Liver (tissue), 9 donors: ENCODE results near the gene TTC28. TPM values are rescaled to one million over a fixed set of nuclear protein-coding genes. Genes with fewer than 3 reads are reported as not detected.

Experiments used
- DNase-seq: peaks from one replicate; pipeline ENCODE4 v3.0.0-alpha.2; 2017; ENCODE audit warnings: low spot score
- H3K27ac ChIP-seq, 2 donors: one replicate each; pipeline ENCODE4 v1.7.0; 2013; ENCODE audit warnings: inconsistent platforms in 2 of 2, low read length in 2 of 2, control low read depth in 1 of 2, low read depth in 1 of 2, mild to moderate bottlenecking in 1 of 2
- H3K27me3 ChIP-seq, 4 donors: one replicate each; pipeline versions ENCODE4 v1.6.1 to v1.7.0; 2013; ENCODE audit warnings: low read length in 3 of 4, inconsistent platforms in 1 of 4, mild to moderate bottlenecking in 1 of 4, moderate library complexity in 1 of 4; ENCODE audit not compliant: control insufficient read depth in 4 of 4, insufficient read depth in 4 of 4
- H3K36me3 ChIP-seq, 4 donors: one replicate each; pipeline versions ENCODE4 v1.6.1 to v1.7.0; 2013; ENCODE audit warnings: low read length in 3 of 4, mild to moderate bottlenecking in 3 of 4, low read depth in 1 of 4, moderate library complexity in 1 of 4; ENCODE audit not compliant: control insufficient read depth in 4 of 4, insufficient read depth in 3 of 4
- H3K4me1 ChIP-seq, 4 donors: one replicate each; pipeline versions ENCODE4 v1.6.1 to v1.7.0; 2013; ENCODE audit warnings: low read length in 3 of 4, mild to moderate bottlenecking in 3 of 4, moderate library complexity in 1 of 4; ENCODE audit not compliant: control insufficient read depth in 4 of 4, insufficient read depth in 4 of 4
- H3K4me3 ChIP-seq, 3 donors: one replicate each; pipeline versions ENCODE4 v1.6.1 to v1.7.0; 2013; ENCODE audit warnings: low read length in 3 of 3, control low read depth in 1 of 3, low read depth in 1 of 3, mild to moderate bottlenecking in 1 of 3
- H3K9ac ChIP-seq, 2 donors: one replicate each; pipeline ENCODE4 v1.7.0; 2013; ENCODE audit warnings: low read length in 2 of 2, mild to moderate bottlenecking in 2 of 2, moderate library complexity in 2 of 2, control low read depth in 1 of 2, low read depth in 1 of 2
- H3K9me3 ChIP-seq, 4 donors: one replicate each; pipeline versions ENCODE4 v1.6.1 to v1.7.0; 2013; ENCODE audit warnings: low read length in 3 of 4; ENCODE audit not compliant: control insufficient read depth in 4 of 4
- EGR1 ChIP-seq, 2 donors: IDR thresholded peaks; 2 replicates each; pipeline ENCODE4 v1.6.1; 2016 to 2018; ENCODE audit warnings: antibody characterized with exemption in 2 of 2, low read depth in 2 of 2
- FOXA1 ChIP-seq: IDR thresholded peaks from 2 replicates; pipeline ENCODE4 v1.6.1; 2016; ENCODE audit warnings: antibody characterized with exemption
- FOXA2 ChIP-seq: IDR thresholded peaks from 2 replicates; pipeline ENCODE4 v1.6.1; 2016; ENCODE audit warnings: antibody characterized with exemption
- GABPA ChIP-seq, 2 donors: IDR thresholded peaks in 1 of 2; conservative IDR thresholded peaks in 1 of 2; 2 replicates each; pipeline ENCODE4 v1.6.1; 2016; ENCODE audit warnings: antibody characterized with exemption in 2 of 2, mild to moderate bottlenecking in 1 of 2, moderate library complexity in 1 of 2
- HNF4G ChIP-seq: IDR thresholded peaks from 2 replicates; pipeline ENCODE4 v1.6.1; 2016; ENCODE audit warnings: antibody characterized with exemption
- JUND ChIP-seq, 2 donors: IDR thresholded peaks; 2 replicates each; pipeline ENCODE4 v1.6.1; 2016; ENCODE audit warnings: antibody characterized with exemption in 2 of 2
- NR2F2 ChIP-seq: IDR thresholded peaks from 2 replicates; pipeline ENCODE4 v1.6.1; 2016; ENCODE audit warnings: antibody characterized with exemption
- RAD21 ChIP-seq, 2 donors: IDR thresholded peaks; 2 replicates each; pipeline ENCODE4 v1.6.1; 2016; ENCODE audit warnings: antibody characterized with exemption in 2 of 2, mild to moderate bottlenecking in 2 of 2
- RXRA ChIP-seq, 2 donors: IDR thresholded peaks; 2 replicates each; pipeline ENCODE4 v1.6.1; 2017 to 2018; ENCODE audit warnings: antibody characterized with exemption in 2 of 2, mild to moderate bottlenecking in 1 of 2
- SP1 ChIP-seq: IDR thresholded peaks from 2 replicates; pipeline ENCODE4 v1.6.1; 2018; ENCODE audit warnings: antibody characterized with exemption, mild to moderate bottlenecking
- TAF1 ChIP-seq: conservative IDR thresholded peaks from 2 replicates; pipeline ENCODE4 v1.6.1; 2016; ENCODE audit warnings: antibody characterized with exemption, mild to moderate bottlenecking
- YY1 ChIP-seq: IDR thresholded peaks from 2 replicates; pipeline ENCODE4 v1.6.1; 2016; ENCODE audit warnings: antibody characterized with exemption, mild to moderate bottlenecking
- WGBS: extraction: QIAGEN DNeasy Blood & Tissue Kit; methylation state at CpG from one replicate; pipeline ENCODE4 v1.1.7; 2013; 5-methylcytosine and 5-hydroxymethylcytosine counted together
- polyA plus RNA-seq, 2 donors: library from polyadenylated mRNA; stranded (reverse) in 1 of 2; unstranded in 1 of 2; fragments of 200-250 nt in 1 of 2; fragments of >200 nt in 1 of 2; fragmentation: Nextera tagmentation in 1 of 2; extraction: Ambion mirVana in 1 of 2; gene quantifications; one replicate each; pipeline versions ENCODE4 v1.2.1 to v1.2.3, GENCODE V29; 2013 to 2015
- total RNA-seq, 2 donors: library from RNA; depleted of rRNA; stranded (reverse); fragments of >200 nt; gene quantifications; one replicate each; pipeline ENCODE4 v1.2.3, GENCODE V29; 2014
- TF ChIP-seq, protein P1 (sequence below): IDR thresholded peaks from 2 replicates; pipeline ENCODE4 v1.6.1; 2016; ENCODE audit warnings: antibody characterized with exemption
- TF ChIP-seq, protein P2 (sequence below): IDR thresholded peaks from 2 replicates; pipeline ENCODE4 v1.6.1; 2016; ENCODE audit warnings: antibody characterized with exemption, mild to moderate bottlenecking
- TF ChIP-seq, protein P3 (sequence below): IDR thresholded peaks from 2 replicates; pipeline ENCODE4 v1.6.1; 2016; ENCODE audit warnings: antibody characterized with exemption
- TF ChIP-seq, protein P4 (sequence below): IDR thresholded peaks from 2 replicates; pipeline ENCODE4 v1.6.1; 2016; ENCODE audit warnings: antibody characterized with exemption
- TF ChIP-seq, protein P5 (sequence below): fragments of 150-350 bp; IDR thresholded peaks from 2 replicates; pipeline ENCODE4 v1.5.1; 2017; ENCODE audit warnings: improper control_type of control experiment, low read depth, low read length; ENCODE audit not compliant: missing input control
- donor health status: healthy.
- donor health status: healthy.
- donor health status: healthy.
- donor health status: healthy.
- donor health status: healthy.

The TTC28 gene
- total and polyA plus RNA-seq, 4 donors, result 4.2 to 19.4 (median 5.9) TPM

DNA sequence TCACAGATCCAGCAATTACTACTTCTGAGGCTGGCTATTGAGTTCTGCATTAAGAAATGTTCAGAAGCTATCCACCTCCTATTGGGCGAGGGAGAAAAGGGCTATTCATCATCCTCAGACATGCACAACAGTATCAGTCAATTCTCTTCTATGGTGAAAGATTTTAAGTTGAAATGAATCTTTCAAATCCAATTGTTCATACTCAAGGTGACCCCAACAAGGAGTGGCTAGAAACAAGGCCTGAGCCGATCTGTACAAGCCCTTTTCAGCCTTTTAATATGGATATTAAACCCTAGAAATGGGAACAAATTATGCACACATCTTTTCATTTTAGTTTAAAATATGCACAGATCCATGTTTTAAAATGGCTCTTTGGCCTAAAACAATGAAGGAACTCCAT is 457.1 kb downstream of the TTC28 start:
- Histone ChIP-seq H3K4me3 (no peak overlapping the region), H3K9me3 (no peaks in the 10 kb centered on the region), H3K27ac (no peak overlapping the region), H3K36me3 (no peaks in the 10 kb centered on the region), H3K27me3 (no peaks in the 10 kb centered on the region), H3K9ac (no peak overlapping the region), H3K4me1 (no peaks in the 10 kb centered on the region)
- WGBS, result 91% methylated on average over 2 of the region's 2 CpGs
- TF ChIP-seq NR2F2 (no peak), RXRA (IDR thresholded peaks at IDR 0.05) (no peak), HNF4G (no peak), EGR1 (IDR thresholded peaks at IDR 0.05; ENCODE audit: low read depth in 2 of 2) (no peak), RAD21 (IDR thresholded peaks at IDR 0.05) (no peak), JUND (IDR thresholded peaks at IDR 0.05) (no peak), YY1 (no peak), FOXA1 (no peak), FOXA2 (no peak), TAF1 (no peak)
- TF ChIP-seq, protein P1, sequence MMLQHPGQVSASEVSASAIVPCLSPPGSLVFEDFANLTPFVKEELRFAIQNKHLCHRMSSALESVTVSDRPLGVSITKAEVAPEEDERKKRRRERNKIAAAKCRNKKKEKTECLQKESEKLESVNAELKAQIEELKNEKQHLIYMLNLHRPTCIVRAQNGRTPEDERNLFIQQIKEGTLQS, result no peak
- TF ChIP-seq, protein P2, sequence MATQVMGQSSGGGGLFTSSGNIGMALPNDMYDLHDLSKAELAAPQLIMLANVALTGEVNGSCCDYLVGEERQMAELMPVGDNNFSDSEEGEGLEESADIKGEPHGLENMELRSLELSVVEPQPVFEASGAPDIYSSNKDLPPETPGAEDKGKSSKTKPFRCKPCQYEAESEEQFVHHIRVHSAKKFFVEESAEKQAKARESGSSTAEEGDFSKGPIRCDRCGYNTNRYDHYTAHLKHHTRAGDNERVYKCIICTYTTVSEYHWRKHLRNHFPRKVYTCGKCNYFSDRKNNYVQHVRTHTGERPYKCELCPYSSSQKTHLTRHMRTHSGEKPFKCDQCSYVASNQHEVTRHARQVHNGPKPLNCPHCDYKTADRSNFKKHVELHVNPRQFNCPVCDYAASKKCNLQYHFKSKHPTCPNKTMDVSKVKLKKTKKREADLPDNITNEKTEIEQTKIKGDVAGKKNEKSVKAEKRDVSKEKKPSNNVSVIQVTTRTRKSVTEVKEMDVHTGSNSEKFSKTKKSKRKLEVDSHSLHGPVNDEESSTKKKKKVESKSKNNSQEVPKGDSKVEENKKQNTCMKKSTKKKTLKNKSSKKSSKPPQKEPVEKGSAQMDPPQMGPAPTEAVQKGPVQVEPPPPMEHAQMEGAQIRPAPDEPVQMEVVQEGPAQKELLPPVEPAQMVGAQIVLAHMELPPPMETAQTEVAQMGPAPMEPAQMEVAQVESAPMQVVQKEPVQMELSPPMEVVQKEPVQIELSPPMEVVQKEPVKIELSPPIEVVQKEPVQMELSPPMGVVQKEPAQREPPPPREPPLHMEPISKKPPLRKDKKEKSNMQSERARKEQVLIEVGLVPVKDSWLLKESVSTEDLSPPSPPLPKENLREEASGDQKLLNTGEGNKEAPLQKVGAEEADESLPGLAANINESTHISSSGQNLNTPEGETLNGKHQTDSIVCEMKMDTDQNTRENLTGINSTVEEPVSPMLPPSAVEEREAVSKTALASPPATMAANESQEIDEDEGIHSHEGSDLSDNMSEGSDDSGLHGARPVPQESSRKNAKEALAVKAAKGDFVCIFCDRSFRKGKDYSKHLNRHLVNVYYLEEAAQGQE, result no peak
- TF ChIP-seq, protein P3, sequence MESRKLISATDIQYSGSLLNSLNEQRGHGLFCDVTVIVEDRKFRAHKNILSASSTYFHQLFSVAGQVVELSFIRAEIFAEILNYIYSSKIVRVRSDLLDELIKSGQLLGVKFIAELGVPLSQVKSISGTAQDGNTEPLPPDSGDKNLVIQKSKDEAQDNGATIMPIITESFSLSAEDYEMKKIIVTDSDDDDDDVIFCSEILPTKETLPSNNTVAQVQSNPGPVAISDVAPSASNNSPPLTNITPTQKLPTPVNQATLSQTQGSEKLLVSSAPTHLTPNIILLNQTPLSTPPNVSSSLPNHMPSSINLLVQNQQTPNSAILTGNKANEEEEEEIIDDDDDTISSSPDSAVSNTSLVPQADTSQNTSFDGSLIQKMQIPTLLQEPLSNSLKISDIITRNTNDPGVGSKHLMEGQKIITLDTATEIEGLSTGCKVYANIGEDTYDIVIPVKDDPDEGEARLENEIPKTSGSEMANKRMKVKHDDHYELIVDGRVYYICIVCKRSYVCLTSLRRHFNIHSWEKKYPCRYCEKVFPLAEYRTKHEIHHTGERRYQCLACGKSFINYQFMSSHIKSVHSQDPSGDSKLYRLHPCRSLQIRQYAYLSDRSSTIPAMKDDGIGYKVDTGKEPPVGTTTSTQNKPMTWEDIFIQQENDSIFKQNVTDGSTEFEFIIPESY, result no peak
- DNase-seq, result no peak

DNA sequence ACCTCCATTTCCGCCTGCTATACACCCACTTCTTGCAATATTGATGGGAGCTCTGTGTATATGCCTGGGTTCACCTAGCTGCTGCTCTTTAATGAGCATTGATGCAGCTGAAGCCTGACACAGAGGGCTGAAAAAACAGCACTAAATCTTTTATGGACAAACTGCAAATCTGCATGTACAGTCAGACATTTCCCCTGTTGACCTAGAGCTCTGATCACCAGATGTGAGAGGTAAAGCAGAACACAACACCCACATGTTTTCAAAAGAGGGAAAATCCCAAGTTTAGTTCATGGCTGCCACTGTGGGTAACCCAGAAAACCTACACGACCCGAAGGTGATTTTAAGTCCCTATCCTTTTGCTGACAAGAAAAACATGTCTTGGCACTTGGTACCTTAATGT is 457.6 kb downstream of the TTC28 start:
- WGBS, result 78% methylated on average over 3 of the region's 3 CpGs
- no peaks in the 10 kb centered on the region for H3K36me3 ChIP-seq
- H3K4me3 ChIP-seq, result no peak overlapping the region
- H3K27me3 ChIP-seq, result no peaks in the 10 kb centered on the region
- no peak overlapping the region for H3K27ac ChIP-seq
- TF ChIP-seq TAF1, result no peak
- TF ChIP-seq FOXA2, result no peak
- no peak overlapping the region for H3K9ac ChIP-seq
- no peak for DNase-seq
- no peaks in the 10 kb centered on the region for H3K4me1 ChIP-seq
- no peaks in the 10 kb centered on the region for H3K9me3 ChIP-seq

DNA sequence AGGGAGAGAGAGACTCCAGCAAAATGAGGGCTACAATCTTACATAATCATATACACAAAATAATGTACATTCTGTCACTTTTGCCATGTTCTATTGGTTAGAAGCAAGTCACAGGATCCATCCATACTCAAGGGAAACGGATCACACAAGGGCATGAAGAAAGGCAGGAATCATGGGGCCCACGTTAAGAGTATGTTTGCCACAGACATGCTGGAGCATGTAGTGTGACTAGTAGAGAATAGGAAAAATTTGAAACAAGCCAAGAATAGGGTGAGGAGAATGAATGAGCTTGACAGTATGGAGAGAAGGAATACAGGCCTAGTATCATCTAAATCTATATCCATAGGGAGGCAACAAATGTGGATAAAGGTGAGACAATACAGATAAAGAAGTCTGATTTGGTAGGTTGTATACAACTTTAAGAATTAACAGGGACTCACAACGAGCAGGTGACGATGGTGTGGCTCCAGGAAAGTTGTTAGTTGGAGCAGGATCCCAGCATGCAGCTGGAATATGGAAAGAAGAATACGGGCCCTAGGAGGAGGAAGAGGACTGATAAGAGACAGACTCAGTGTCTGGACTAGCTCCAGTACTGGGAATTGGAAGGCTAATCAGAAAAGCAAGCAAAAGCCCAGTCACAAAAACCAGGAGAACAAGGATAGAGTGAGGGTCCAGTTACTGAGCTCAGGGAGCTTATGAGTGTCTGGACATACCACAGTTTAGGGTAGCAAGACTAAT is 458.8 kb downstream of the TTC28 start:
- no peak overlapping the region for H3K4me3 ChIP-seq
- 83% methylated on average over 5 of the region's 5 CpGs for WGBS
- no peak overlapping the region for H3K27ac ChIP-seq
- TF ChIP-seq EGR1 (IDR thresholded peaks at IDR 0.05; ENCODE audit: low read depth in 2 of 2) (no peak), SP1 (no peak), TAF1 (no peak), YY1 (no peak), RAD21 (IDR thresholded peaks at IDR 0.05) (no peak), NR2F2 (no peak), GABPA (IDR thresholded peaks at IDR 0.05 in 1 of 2, conservative IDR thresholded peaks at IDR 0.05 in 1 of 2) (no peak)
- TF ChIP-seq, protein P4, sequence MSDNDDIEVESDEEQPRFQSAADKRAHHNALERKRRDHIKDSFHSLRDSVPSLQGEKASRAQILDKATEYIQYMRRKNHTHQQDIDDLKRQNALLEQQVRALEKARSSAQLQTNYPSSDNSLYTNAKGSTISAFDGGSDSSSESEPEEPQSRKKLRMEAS, result no peak
- TF ChIP-seq, protein P5, sequence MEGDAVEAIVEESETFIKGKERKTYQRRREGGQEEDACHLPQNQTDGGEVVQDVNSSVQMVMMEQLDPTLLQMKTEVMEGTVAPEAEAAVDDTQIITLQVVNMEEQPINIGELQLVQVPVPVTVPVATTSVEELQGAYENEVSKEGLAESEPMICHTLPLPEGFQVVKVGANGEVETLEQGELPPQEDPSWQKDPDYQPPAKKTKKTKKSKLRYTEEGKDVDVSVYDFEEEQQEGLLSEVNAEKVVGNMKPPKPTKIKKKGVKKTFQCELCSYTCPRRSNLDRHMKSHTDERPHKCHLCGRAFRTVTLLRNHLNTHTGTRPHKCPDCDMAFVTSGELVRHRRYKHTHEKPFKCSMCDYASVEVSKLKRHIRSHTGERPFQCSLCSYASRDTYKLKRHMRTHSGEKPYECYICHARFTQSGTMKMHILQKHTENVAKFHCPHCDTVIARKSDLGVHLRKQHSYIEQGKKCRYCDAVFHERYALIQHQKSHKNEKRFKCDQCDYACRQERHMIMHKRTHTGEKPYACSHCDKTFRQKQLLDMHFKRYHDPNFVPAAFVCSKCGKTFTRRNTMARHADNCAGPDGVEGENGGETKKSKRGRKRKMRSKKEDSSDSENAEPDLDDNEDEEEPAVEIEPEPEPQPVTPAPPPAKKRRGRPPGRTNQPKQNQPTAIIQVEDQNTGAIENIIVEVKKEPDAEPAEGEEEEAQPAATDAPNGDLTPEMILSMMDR, result no peak
- TF ChIP-seq, protein P3, result no peak
- no peaks in the 10 kb centered on the region for H3K4me1 ChIP-seq
- no peak for DNase-seq
- no peaks in the 10 kb centered on the region for H3K9me3 ChIP-seq
- H3K36me3 ChIP-seq, result no peaks in the 10 kb centered on the region
- H3K27me3 ChIP-seq, result no peaks in the 10 kb centered on the region
- H3K9ac ChIP-seq, result no peak overlapping the region
